ENCODE results near the gene ARHGAP5. TPM values are rescaled to one million over a fixed set of nuclear protein-coding genes. Genes with fewer than 3 reads are reported as not detected.
"Not testable (repeated sequence)": the region's sequence is repeated elsewhere in the genome, so short reads cannot be mapped to it uniquely, and the experiment has no call there.

Gene ARHGAP5
- total RNA-seq, 4 donors from 2014 or later = 85.8 to 167 (median 104) TPM

GRCh38 chr14:32128703-32129102, 51.6 kb downstream of the ARHGAP5 start:
- Histone ChIP-seq H3K27ac (no peak overlapping the region), H3K36me3 (peaks cover 0 to 41% (median 7%) of the 10 kb centered on the region in 3 donors), H3K4me1 (peaks cover 0 to 4% (median 0%) of the 10 kb centered on the region in 4 donors), H3K4me3 (no peak overlapping the region), H3K9me3 (no peaks in the 10 kb centered on the region), H3K27me3 (no peaks in the 10 kb centered on the region)
- no peak for DNase-seq (ENCODE audit: low spot score in 2 of 2)
- TF ChIP-seq POLR2A (IDR thresholded peaks at IDR 0.05) (no peak), EP300 (IDR thresholded peaks at IDR 0.05) (no peak), CTCF (IDR thresholded peaks at IDR 0.05) (no peak)
- WGBS, 2 donors = 90 to 92% methylated on average over 1 of the region's 1 CpG

- Histone ChIP-seq H3K36me3 (peaks cover 0 to 44% (median 7%) of the 10 kb centered on the region in 3 donors), H3K9me3 (no peaks in the 10 kb centered on the region), H3K27ac (no peak overlapping the region), H3K27me3 (no peaks in the 10 kb centered on the region), H3K4me1 (peaks cover 0 to 4% (median 0%) of the 10 kb centered on the region in 4 donors), H3K4me3 (no peak overlapping the region)
- no peak for TF ChIP-seq CTCF (IDR thresholded peaks at IDR 0.05)
- no peak for TF ChIP-seq EP300 (IDR thresholded peaks at IDR 0.05)
- TF ChIP-seq POLR2A (IDR thresholded peaks at IDR 0.05) = no peak
- 68 to 71% methylated on average over 2 of the region's 2 CpGs for WGBS, 2 donors
- DNase-seq (ENCODE audit: low spot score in 2 of 2) = no peak
Observed at GRCh38 chr14:32129124-32129523, 52.0 kb downstream of the ARHGAP5 start.

DNA sequence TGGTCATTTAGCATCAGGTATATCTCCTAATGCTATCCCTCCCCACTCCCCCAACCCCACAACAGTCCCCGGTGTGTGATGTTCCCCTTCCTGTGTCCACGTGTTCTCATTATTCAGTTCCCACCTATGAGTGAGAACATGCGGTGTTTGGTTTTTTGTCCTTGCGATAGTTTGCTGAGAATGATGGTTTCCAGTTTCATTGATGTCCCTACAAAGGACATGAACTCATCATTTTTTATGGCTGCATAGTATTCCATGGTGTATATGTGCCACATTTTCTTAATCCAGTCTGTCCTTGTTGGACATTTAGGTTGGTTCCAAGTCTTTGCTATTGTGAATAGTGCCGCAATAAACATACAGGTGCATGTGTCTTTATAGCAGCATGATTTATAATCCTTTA, 54.6 kb downstream of the ARHGAP5 start:
- not testable (repeated sequence) for H3K9me3 ChIP-seq; DNase-seq (ENCODE audit: low spot score in 2 of 2); H3K27me3 ChIP-seq; H3K4me3 ChIP-seq; H3K4me1 ChIP-seq; H3K27ac ChIP-seq
- peaks cover 0 to 43% (median 7%) of the 10 kb centered on the region in 3 donors for H3K36me3 ChIP-seq
- 92 to 97% methylated on average over 5 of the region's 5 CpGs for WGBS, 2 donors

DNA sequence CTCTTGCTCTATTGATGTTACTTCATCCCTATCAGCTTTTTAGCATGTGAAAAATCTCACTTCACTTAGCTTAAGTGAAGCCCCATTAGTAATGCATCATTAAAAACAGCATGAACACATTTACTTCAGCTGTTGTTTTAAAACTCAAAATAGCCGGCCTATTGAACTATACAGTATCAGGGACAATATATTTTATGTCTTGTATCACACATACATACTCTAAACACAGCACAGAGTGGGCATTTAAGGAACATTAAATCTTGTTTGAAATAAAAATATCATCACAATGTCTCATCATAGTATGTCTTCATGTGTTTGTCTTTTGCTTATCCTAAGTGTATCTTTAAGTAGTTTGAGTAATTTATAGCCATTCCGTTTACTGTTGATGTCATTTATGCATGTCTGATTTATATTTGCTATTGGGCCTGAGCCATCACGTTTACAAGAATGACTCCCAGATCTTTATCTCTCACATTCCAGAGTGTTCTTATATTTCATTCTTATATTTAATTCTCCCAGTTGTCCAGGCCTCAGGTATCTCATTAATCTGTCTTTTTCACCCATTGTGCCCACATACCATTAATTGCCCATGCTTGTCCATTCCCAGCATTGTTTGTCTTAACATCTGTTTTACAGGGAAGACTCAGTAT, 57.5 kb downstream of the ARHGAP5 start:
- Histone ChIP-seq H3K4me1 (no peaks in the 10 kb centered on the region), H3K27ac (no peak overlapping the region), H3K27me3 (no peaks in the 10 kb centered on the region), H3K36me3 (peaks cover 0 to 53% (median 0%) of the 10 kb centered on the region in 3 donors), H3K4me3 (no peak overlapping the region), H3K9me3 (peaks cover 0 to 23% (median 10%) of the 10 kb centered on the region in 4 donors)
- DNase-seq (ENCODE audit: low spot score in 2 of 2) = no peak
- TF ChIP-seq EP300 (IDR thresholded peaks at IDR 0.05) = no peak
- 69 to 71% methylated on average over 3 of the region's 3 CpGs for WGBS, 2 donors

GRCh38 chr14:32136027-32136825, 59.1 kb downstream of the ARHGAP5 start:
- no peak overlapping the region for H3K27ac ChIP-seq
- H3K4me1 ChIP-seq = no peaks in the 10 kb centered on the region
- no peak for DNase-seq (ENCODE audit: low spot score in 2 of 2)
- TF ChIP-seq EP300 (IDR thresholded peaks at IDR 0.05) = no peak
- TF ChIP-seq POLR2A (IDR thresholded peaks at IDR 0.05) = no peak
- no peak for TF ChIP-seq CTCF (IDR thresholded peaks at IDR 0.05)
- H3K9me3 ChIP-seq = peaks cover 0 to 23% (median 10%) of the 10 kb centered on the region in 4 donors
- no peaks in the 10 kb centered on the region for H3K27me3 ChIP-seq
- 79 to 81% methylated on average over 2 of the region's 2 CpGs for whole genome bisulfite sequencing, 2 donors
- peaks cover 0 to 63% (median 0%) of the 10 kb centered on the region in 3 donors for H3K36me3 ChIP-seq
- no peak overlapping the region for H3K4me3 ChIP-seq

DNA sequence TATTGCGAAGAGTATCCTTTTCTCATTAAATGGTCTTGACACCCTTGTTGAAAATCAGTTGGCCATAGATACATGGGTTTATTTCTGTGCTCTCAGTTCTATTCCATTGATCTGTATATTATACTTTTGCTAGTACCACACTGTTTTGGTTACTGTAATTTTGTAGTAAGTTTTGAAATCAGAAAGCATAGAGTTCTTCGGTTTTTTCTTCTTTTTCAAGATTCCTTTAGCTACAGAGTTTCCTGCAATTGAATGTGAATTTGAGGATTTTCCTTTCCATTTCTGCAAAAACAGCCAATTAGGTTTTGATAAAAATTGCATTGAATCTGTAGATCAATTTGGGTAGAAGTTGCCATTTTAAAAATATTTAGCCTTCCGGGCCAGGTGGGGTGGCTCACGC, 60.2 kb downstream of the ARHGAP5 start:
- Histone ChIP-seq H3K4me3 (no peak overlapping the region), H3K36me3 (peaks cover 0 to 60% (median 0%) of the 10 kb centered on the region in 3 donors), H3K27me3 (no peaks in the 10 kb centered on the region), H3K27ac (no peak overlapping the region), H3K9me3 (peaks cover 0 to 29% (median 10%) of the 10 kb centered on the region in 4 donors), H3K4me1 (no peaks in the 10 kb centered on the region)
- WGBS, 2 donors = 99 to 100% methylated on average over 4 of the region's 4 CpGs
- DNase-seq (ENCODE audit: low spot score in 2 of 2) = no peak
- TF ChIP-seq POLR2A (IDR thresholded peaks at IDR 0.05) (no peak), EP300 (IDR thresholded peaks at IDR 0.05) (no peak), CTCF (IDR thresholded peaks at IDR 0.05) (no peak)
